Endometrial microvascular endothelial cells (primary cell): Measurements from ENCODE around the gene RXRA. TPM values are rescaled to one million over a fixed set of nuclear protein-coding genes. Genes with fewer than 3 reads are reported as not detected.

Experiments
- in situ Hi-C: cut with HindIII; loops from 2 replicates; pipeline ENCODE4 v1.10.0; 2017; ENCODE audit warnings: low sequenced_read_pairs, low pct_unique_long_range_greater_than_20kb; ENCODE audit errors: inconsistent ontology term
- total RNA-seq: library from RNA; depleted of rRNA; stranded (reverse); fragments of >200 nt; gene quantifications from one replicate; pipeline ENCODE4 v1.2.3, GENCODE V29; 2015; ENCODE audit errors: inconsistent ontology term

RXRA gene
- total RNA-seq, 1 donor from 2014 or later = 14.8 TPM

DNA sequence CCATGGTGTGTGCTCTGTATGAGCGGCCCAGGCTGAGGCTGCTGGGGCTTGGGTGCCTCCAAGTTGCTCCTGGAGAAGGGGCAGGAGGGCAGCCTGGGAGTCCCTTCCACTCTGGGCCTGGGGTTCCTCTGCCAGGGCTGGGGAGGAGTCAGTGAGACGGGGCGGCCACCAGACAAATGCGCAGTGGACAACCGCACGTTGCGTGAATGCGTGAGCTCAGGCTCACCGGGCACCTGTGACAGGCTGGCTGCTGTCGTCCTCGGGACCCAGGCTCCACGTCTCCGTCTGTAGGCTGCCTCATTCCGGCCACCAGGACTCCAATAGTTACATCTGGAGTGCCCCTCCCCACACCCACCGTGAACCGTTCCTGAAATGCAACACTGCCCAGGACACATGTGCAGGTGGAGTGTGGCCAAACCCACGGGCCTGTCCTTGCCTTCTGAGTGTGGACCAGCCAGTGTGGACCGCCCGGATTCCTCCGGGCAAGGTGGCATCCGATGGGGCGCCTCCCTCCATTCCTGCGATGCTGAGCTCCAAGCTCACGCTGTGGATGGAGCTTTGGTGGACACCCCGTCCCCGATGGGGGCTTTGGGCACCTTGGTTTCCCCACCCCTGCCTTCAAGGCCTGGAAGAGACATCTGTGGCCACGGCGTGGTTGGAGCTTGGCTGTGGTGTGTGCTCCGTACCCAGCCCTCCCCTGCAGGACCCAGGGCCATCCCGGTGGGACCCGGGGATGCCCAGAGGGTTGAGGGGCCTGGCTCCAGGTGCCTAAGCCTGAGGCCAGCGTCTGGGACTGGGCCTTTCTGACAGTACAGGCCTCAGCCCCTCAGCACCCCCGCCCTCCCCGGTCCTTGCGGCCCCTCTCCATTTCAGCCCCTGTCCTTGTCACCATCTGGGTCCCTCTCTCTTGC, 34.0 kb upstream of the RXRA start:
- in situ Hi-C loops = no loop called here

DNA sequence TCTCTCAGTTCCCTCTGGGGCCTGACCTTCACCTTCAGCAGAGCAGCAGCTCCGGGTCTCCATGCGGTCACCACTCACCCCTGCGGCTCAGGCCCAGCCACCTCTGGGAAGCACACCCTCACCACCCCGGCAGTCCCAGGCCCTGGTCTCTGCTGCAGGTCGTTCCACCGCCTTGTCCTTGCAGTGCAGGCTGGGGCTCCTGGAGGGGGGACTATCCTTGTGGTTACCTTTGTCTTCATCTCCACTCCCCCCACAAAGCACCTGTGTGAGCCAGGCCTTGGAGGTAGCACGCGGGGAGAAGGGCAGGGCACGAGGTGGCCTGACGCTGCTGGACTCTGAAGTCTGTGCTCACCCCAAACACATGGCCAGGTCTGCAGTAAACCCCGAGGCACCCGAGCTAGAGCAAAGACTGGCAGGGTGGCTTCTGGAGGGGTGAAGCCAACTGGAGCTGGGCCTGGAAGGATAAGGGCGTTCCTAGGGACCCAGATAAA, 33.2 kb upstream of the RXRA start:
- in situ Hi-C loops = no loop called here

- in situ Hi-C loops = no loop called here
These were observed 32.6 kb upstream of the RXRA start for GRCh38 chr9:134293611-134294152.

DNA sequence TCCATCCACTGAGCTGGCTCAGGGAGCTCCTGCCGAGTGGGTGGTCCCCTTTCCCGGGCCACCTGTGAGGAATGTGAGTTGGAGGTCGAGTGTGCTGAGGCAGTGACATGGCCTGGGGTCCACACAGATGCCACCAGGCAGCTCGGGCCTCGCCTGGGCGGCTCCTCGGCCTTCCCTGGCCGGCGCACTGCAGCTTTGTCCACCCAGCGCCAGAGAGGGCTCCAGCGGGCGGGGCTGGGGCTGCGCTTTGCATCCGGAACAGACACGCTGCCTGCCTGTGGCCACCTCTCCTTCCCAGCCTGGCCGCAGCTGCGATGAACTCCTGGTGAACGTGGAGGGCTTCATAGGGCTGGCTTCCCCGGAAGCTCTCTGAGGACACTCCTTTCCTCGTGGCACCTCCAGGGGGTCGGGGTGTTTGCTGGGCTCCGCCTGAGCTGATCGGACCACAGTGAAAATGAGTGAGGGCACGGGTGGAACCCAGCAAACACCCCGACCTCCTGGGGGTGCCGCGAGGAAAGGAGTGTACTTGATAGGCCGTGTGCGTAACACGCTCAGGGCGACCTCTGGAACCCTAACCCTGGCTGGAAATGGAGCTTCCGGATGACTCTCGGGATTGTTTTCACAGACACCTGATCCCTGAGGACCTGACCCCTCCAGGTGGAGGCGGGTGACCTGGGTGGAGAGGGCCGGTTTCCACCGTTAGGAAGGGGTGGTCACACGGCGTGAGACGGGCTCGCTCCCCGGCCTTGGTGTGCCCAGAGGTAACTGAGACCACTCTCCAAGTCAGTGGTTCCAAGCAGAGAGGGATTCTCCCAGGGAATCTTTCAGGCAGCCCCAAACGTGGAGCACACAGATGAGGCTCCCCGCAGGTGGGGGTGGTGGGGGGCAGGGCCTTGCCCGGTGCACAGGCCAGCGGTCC, 31.8 kb upstream of the RXRA start:
- in situ Hi-C loops = no loop called here

DNA sequence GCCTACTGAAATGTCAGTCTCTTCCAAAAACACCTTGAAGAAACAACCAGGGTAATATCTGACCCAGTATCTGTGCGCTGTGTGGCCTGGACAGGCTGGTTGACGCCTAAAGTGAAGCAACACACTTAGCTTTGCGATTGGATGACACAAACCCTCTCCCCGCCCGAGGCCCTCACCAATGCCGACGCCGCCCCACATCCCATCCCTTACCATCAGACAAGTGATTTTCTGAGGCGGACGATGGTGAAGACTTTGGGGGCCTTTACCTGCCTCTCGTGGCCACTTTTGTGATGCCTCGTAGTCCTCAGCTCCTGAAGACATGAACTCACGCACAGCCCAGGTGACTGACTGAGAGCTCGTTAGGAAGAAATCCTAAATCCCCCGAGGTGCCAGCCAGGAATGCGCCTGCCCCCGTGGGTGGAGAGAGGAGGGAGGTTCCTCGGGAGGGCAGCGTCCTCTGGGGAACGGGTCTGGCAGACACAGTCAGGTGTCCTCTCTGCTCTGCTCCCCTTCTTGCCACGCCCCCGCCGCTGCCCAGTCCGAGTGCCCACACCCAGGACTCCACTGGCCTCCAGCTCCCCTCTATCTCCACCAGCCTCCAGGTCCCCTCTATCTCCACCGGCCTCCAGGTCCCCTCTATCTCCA, 31.0 kb upstream of the RXRA start:
- in situ Hi-C loops = no loop called here

DNA sequence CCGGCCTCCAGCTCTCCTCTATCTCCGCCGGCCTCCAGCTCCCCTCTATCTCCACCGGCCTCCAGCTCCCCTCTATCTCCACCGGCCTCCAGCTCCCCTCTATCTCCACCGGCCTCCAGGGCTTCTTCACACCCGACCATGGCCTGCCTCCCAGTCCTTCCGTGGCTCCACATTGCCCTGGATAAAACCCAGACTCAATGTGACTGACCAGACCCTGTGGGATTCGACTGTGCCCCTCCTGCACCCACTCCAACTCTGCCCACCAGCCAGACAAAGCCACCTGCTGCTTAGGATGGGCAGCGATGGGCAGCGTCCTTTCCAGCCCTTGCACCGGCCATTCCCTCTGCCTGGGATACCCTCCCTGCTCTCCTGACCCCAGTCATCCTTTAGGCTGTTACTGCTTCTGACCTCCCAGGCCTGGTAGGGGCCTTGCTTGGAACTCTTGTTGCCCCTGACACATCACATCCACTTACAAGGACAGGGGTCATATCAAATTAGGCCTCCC, 30.5 kb upstream of the RXRA start:
- in situ Hi-C loops = no loop called here

GRCh38 chr9:134296301-134297082, 29.8 kb upstream of the RXRA start:
- in situ Hi-C loops = no loop called here

GRCh38 chr9:134297083-134297410, 29.2 kb upstream of the RXRA start:
- in situ Hi-C loops = no loop called here

DNA sequence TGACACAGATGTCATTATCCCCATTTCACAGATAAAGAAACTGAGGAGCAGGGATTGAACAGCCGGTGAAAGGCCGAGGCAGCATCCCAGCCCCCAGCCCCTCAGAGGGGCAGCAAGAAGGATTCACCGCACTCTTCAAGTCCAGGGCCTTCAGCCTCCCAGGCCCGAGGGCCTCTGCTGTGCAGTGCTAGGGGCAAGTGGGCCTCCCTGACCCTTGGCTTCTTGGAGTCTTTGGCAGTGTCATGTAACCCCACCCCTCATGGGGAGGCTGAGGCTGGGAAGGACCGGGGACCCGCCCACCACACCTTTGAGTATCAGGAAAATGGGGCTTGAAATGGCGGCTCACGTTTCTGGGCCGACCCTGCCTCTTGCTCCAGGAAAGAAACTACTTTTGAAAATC, 28.7 kb upstream of the RXRA start:
- in situ Hi-C loops = no loop called here

DNA sequence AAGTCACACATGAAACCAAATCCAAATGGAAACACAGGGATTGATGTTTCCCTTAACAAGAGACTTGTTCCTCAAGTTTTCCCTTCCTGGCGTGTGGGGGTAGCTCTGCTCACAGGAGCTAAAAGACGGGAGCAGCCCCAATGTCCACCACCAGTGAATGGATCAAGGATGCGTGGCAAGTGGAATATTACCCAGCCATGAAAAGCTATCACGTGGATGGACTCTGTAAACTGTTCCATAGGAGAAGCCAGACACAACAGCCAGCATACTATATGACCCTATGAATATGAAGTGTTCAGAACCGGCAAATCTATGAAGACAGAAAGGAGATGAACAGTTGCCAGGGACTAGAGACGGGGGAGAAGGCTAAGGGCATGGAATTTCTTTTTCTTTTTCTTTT, 28.3 kb upstream of the RXRA start:
- in situ Hi-C loops = no loop called here

GRCh38 chr9:134299068-134299467, 27.2 kb upstream of the RXRA start:
- in situ Hi-C loops = no loop called here

GRCh38 chr9:134299883-134300282, 26.4 kb upstream of the RXRA start:
- in situ Hi-C loops = no loop called here

- in situ Hi-C loops = no loop called here
These were observed 24.7 kb upstream of the RXRA start for GRCh38 chr9:134301387-134302129.

DNA sequence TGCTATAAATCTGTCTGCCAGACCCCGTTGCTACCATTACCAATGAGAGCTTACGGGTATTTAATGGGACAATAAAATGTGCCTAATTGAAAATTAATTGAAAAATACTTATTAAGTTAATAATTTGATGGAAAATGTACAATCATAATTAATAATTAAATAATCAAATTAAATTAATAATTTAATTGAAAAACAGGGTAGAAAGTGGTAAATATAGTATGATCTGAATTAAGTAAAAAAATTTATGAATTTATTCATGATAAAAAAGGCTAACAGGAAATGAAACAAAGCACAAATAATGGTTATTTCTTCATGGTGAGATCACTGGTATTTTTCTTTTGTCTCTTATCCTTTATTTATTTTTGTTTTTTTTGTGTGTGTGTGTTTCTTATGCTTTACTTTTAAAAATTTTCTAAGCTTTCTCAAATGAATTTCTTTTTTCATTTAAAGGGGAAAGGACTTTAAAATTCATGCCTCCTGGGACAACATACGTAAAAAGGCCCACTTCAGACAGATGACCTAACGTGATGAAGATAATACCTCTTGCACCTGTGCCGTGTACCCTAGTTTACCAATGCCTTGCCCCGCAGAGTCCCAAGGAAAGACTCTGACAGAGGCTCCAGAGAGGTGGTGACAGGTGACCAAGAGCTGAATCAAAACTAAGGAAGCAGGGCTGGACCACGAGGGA, 24.0 kb upstream of the RXRA start:
- in situ Hi-C loops = no loop called here

- in situ Hi-C loops = no loop called here
These were observed 22.7 kb upstream of the RXRA start for GRCh38 chr9:134303601-134304000.

GRCh38 chr9:134304261-134304660, 22.0 kb upstream of the RXRA start:
- in situ Hi-C loops = no loop called here

- in situ Hi-C loops = no loop called here
These were observed 21.6 kb upstream of the RXRA start for GRCh38 chr9:134304690-134305089.
